ENCODE measurements around the gene LIN9.

Gene LIN9

DNA sequence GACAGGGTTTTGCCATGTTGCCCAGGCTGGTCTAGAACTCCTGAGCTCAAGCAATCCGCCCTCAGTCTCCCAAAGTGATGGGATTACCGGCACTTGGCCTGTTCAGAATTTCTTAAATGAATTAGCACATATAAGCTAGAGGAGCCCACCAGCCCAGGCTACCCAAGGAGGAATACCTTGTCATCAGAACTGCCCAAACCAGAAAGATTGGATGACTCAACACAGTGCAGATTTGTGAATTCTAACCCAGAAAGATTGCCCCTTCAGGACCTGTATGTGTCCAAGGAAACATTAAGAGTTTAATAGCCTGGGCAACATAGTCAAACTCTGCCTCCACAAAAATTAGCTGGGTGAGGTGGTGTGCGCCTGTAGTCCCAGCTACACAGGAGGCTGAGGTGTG, 14.0 kb upstream of the LIN9 start:
- no peak for DNase-seq (ENCODE audit: low read depth, low spot score)

GRCh38 chr1:226320930-226321329, 12.0 kb upstream of the LIN9 start:
- no peak for DNase-seq (ENCODE audit: low read depth, low spot score)

DNA sequence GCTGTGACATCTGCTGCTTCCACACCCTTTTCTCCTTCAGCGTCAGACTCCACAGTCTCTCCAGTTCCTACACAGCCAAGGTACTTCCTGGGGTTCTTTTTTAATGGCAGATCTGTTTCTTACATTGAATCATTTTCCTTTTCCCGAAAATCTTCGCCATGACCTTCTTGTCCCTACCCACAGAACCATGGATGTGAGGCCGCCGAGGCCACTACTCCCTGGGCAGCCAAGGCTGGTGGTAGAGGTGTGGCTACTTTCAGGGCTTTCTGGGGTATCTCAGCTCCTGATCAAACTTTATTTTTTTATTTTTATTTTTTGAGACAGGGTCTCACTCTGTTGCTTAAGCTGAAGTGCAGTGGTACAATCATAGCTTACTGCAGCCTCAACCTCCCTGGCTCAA, 9.5 kb upstream of the LIN9 start:
- DNase-seq (ENCODE audit: low read depth, low spot score): no peak

DNA sequence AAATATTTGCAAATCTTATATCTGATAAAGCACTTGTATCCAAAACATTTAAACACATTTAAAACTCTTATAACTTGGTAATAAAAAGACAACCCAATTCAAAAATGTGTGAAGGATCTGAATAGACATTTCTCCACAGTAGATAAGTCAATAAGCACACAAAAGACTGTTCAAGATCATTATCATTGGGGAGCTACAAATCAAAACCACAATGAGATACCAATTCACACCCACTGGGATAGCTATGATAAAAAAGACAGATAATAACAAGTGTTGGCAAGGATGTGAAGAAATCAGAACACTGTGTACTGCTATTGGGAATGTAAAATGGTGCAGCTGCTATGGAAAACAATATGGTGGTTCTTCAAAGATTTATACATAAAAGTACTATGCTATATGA, 5.1 kb upstream of the LIN9 start:
- no peak for DNase-seq (ENCODE audit: low read depth, low spot score)

DNA sequence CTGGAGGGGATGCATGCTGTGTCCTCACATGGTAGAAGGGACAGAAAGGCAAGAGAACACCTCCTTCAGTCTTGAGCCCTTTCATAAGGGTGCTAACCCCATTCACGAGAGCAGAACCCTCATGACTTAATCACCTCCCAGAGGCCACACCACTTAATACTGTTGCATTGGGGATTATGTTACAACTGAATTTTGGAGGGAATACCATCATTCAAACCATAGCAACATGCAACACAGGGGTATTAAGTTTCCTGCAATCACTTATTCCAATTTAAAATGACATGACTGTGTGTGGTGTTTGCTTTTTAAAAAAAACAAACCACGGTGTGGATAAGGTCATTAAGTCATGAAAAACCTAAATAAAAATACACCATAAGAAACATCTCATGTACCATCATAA, 3.1 kb upstream of the LIN9 start:
- no peak for DNase-seq (ENCODE audit: low read depth, low spot score)

DNA sequence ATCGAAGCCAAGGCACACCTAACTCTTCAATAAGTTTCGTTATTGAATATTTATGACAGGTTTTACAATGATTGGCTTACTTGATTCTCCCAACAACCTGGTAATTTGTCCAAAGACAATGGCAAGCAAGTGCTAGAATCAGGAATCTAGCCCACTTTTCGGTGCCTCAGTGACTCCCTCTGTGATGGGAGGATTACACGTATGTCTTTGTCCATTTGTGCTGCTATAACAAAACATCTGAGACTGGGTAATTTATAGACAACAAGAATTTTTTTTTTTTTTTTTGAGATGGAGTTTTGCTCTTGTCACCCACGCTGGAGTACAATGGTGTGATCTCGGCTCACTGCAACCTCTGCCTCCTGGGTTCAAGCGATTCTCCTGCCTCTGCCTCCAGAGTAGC, 2.4 kb upstream of the LIN9 start:
- DNase-seq (ENCODE audit: low read depth, low spot score): no peak

- DNase-seq (ENCODE audit: low read depth, low spot score): no peak
Observed at GRCh38 chr1:226310637-226311195, 1.8 kb upstream of the LIN9 start.

- DNase-seq (ENCODE audit: low read depth, low spot score): no peak
Observed at GRCh38 chr1:226310245-226310540, 1.2 kb upstream of the LIN9 start.

DNA sequence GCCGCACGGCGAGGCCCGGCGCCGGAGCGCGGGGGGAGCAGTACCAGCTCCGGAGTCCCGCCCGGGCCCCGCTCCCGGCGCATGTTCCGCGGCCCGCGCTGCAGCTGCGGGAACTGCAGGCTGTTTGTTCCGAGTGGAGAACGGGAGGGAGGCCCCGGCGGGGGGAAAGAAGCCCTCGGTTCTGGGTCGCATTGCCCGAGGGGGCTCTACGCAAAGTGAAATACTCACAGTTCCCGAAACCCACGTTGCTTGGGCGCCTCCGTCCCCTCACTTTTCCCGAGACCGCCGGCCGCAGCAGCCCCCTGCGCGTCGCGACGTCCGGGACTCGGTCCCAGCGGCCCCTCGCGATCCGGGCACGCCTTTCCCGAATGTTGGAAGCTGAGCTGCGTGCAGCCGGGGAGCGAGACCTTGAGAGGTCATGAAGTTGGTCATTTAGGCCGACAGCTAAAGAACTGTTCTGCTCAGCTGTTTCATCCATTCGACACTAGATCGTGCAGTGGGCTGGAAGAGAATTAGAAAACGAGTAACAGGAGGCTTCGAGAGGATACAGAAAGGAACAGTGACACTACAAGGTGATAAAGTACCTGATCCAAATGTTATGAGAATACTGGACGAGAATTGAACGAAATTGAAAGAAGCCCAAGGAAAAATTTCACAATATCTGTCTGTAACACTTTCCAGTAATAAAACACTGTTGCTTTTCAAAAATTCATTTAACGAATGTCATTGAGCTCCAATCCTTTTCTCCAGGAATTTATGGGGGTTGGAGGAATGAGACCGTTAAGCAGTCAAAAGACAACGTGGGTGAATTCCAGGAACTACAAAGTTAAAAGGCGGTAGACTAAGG, 657 bp upstream of the LIN9 start:
- no peak for DNase-seq (ENCODE audit: low read depth, low spot score)

DNA sequence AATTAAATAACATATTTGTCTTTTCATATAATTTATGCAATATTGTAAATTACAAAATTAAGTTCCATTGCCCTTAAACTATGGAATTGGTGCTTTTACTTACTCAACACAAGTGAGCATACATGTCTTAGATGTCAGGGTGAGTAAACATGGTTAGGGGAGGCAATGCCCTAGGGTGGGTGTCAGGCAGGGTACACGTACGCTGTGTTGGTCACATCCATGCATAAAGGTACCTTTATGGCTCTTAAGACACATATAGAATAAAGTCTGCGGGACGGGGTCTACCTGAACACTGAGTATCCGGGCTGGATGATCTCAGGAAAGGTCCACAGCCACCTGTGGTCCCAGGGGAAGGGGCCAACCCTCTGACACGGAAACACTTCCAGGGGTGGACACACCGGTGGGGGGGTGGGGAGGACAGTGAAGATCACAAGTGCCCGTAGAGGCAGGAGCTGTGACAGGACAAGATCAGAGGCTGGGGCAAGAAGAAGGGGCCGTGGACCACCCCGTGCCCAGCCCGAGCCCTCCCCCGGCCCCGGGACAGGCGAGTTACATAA, 720 bp downstream of the LIN9 start:
- DNase-seq (ENCODE audit: low read depth, low spot score): no peak

DNA sequence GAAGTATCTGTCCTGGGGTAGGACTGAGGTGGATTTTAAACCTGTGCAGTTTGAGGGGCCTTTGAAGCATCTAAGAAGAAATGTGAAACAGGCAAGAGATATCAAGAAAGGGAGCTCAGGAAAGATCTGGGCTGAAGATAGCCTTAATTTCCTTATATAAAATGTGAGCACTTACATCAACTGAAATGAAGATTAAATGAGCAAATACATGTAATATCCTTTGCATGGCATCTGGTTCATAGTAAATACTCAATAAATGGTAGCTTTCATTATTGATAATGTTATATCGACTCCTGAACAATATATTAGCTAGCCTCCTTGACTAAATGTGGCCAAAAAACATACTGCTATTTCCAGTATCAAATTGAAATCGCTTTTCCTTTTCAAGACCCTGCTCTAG, 2.5 kb downstream of the LIN9 start:
- DNase-seq (ENCODE audit: low read depth, low spot score): no peak

- DNase-seq (ENCODE audit: low read depth, low spot score): no peak
Observed at GRCh38 chr1:226305184-226305583, 3.8 kb downstream of the LIN9 start.

- peak; percentile 38 for DNase-seq (ENCODE audit: low read depth, low spot score)
Observed at GRCh38 chr1:226304291-226304955, 4.5 kb downstream of the LIN9 start.

GRCh38 chr1:226302731-226303130, 6.2 kb downstream of the LIN9 start:
- no peak for DNase-seq (ENCODE audit: low read depth, low spot score)

DNA sequence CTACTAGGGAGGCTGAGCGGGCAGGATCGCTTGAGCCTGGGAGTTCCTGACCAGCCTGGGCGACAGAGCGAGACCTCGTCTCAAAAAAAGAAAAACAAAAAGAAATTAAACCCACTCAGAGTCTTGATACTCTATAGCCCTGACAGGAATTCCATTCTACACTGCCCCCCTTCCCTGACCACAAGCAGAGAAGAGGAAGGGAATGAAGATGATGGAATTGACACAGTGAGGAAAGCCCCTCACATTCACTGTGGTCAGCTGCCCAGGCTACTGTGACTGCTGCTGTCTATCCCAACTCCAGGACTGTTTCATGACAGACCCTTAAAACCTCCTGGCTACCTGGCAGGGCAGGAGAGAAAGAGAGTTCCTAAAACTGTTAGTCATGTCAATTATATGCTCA, 12.1 kb downstream of the LIN9 start:
- DNase-seq (ENCODE audit: low read depth, low spot score): no peak

- no peak for DNase-seq (ENCODE audit: low read depth, low spot score)
Observed at GRCh38 chr1:226293553-226293920, 15.4 kb downstream of the LIN9 start.

GRCh38 chr1:226292874-226293552, 16.0 kb downstream of the LIN9 start:
- no peak for DNase-seq (ENCODE audit: low read depth, low spot score)

GRCh38 chr1:226287587-226287986, 21.4 kb downstream of the LIN9 start:
- no peak for DNase-seq (ENCODE audit: low read depth, low spot score)

DNA sequence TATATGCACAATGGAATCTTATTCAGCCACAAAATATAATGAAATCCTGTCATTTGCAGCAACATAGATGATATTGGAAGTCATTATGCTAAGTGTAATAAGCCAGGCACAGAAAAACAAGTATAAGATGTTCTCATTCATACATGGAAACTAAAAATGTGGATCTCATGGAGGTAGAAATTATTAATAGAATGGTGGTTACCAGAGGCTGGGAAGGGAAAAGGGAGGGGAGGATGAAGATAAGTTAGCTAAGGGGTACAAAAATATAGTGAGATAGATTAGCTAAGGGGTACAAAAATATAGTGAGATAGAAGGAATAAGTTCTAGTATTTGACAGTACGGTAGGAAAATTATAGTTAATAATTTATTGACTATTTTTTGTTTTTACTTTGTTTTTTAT, 27.9 kb downstream of the LIN9 start:
- DNase-seq (ENCODE audit: low read depth, low spot score): no peak

DNA sequence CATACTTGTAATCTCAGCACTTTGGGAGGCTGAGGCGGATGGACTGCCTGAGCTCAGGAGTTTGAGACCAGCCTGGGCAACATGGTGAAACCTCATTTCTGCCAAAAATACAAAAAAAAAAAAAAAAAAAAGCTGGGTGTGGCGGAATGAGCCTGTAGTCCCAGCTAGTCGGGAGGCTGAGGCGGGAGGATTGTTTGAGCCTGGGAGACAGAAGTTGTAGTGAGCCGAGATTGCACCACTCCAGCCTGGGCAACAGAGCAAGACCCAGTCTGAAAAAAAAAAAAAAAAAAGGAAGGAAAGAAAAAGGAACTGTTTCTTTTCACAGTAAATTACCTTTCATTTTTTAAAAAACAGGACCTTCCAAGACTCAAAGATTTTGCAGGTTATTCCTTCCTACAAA, 29.5 kb downstream of the LIN9 start:
- DNase-seq (ENCODE audit: low read depth, low spot score): no peak

DNA sequence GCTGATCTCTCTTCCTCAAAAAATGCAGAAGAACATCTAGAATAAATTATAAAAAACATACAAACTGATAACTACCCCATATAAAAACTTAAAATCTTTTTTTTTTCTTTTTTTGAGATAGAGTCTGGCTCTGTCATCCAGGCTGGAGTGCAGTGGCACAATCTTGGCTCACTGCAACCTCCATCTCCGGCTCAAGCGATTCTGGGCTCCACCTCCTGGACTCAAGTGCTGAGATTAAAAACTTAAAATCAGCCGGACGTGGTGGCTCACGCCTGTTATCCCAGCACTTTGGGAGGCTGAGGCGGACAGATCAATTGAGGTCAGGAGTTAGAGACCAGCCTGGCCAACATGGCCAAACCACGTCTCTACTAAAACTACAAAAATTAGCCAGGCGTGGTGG, 31.1 kb downstream of the LIN9 start:
- DNase-seq (ENCODE audit: low read depth, low spot score): no peak

- no peak for DNase-seq (ENCODE audit: low read depth, low spot score)
Observed at GRCh38 chr1:226276987-226277386, 32.0 kb downstream of the LIN9 start.

Measured in iPS DF 19.7 (cell line).